Middle frontal gyrus (tissue), 1 donor: Measurements from ENCODE around the gene FUT6.

Experiments
- DNase-seq: peaks from one replicate; pipeline ENCODE4 v3.0.0-alpha.2; 2015; ENCODE audit warnings: low spot score; ENCODE audit errors: extremely low spot score

Gene FUT6

DNA sequence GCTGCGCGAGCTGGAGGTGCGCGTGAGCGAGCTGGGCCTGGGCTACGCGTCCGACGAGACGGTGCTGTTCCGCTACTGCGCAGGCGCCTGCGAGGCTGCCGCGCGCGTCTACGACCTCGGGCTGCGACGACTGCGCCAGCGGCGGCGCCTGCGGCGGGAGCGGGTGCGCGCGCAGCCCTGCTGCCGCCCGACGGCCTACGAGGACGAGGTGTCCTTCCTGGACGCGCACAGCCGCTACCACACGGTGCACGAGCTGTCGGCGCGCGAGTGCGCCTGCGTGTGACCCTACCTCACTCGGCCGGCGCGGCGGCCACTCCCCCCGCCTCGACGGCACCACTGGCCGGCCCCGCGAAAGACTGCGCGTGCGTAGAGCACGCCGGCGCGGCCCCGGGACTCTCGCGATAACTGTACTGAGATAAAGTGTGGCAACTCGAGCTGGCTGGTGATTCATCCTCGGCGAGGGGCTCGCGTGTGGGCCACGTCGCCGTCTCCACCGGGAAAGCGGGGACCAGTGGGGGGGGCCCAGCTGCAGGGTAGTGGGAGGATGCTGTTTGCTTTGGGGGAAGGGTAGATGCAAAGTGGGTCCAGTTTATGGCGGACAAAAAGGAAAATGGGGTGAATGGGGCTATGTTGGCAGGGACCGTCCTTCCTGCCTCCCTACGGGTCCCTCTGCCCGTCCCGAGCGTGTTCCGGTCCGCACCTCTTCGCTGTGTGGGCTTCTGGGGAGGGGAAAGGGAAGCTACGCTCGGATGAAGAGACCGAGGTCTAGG, 11.4 kb downstream of the FUT6 start:
- DNase-seq, result peak; percentile 9

GRCh38 chr19:5827342-5827890, 12.1 kb downstream of the FUT6 start:
- DNase-seq, result no peak

DNA sequence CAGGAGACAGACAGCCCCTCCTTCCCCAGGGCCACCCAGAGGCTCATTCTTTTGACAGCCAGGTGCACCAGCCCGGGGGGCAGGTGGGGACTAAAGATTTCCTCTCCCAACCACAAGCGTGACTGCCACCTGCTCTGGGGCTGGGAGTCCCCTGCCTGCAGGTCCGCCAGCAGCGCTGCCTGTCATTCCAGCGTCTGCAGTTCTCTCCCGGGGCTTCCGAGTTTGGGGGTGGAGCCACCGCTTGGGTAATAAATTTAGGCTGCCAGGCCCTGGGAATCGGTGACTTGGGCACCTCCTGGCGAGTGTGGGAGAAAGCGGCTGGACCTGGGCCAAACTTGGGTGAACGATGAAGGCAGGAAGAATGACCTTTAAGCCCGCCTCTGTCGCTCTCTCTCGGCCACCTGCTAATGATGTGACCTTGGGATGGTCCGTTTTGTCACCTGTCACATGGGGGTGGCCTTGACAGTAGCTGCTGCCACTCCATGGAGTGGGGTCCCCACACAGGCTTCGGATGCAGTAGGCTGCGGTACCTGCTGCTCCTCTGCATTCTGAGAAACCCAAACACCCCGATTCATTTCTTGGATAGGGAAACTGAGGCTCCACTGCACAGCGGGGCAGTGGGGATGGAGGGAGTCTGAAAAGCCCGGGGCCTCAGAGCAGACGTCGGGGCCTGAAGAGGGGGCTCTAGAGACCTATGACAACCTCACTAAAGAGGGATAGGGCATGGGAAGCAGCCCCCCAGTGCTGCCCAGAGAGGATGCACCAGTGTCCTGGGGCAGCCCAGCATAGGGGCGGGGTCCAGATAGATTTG, 12.8 kb downstream of the FUT6 start:
- DNase-seq, result no peak

- DNase-seq, result no peak
These were observed 14.3 kb downstream of the FUT6 start for GRCh38 chr19:5825178-5825577.

- no peak for DNase-seq
These were observed 14.8 kb downstream of the FUT6 start for GRCh38 chr19:5824751-5825150.

GRCh38 chr19:5823579-5824281, 15.8 kb downstream of the FUT6 start:
- DNase-seq, result no peak

DNA sequence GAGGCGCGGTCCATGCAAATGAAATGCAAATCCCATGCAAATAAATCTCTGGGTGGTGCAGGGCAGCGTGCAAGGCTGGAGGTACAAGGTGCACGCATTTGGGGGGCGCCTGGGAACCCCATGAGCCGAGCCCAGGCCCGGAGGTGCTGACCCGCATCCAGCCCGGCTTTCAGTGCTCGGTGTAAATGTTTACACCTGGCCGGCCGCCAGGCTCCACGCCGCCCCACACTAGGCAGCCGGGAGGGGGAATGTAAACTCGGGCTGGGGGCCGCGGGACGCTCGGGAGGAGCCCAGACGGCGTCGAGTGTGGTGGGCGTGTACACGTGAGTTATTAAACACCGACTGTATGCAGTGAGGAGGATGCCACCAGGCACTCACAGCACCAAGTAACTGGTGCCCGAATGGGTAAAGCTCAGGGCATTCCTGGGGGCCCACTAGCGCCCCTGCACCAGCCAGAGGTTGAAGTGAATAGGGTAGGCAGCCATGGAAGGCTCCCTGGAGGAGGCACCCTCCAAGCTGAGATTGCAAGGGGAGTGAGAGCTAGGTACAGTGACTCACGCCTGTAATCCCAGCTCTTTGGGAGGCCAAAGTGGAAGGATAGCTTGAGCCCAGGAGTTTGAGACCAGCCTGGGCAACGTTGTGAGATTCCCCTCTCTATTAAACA, 17.2 kb downstream of the FUT6 start:
- no peak for DNase-seq

GRCh38 chr19:5821521-5822180, 17.9 kb downstream of the FUT6 start:
- DNase-seq, result no peak

DNA sequence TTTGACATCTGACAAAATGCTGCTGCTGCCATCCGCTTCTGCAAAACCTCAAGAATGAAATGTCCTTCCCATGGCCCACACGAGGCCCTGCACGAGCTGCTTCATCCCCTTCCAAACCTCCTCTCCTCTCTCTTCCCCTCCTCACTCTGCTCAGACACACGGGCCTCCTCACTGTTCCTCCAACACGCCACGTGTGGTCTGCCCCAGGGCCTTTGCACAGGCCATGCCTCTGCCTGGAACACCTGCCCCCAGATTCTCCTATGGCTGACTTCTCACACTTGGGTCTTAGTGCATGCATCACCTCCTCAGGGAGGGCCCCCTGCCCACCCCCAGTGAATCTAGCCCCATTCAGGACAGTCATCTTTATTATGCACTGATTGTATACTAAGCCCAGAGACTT, 18.7 kb downstream of the FUT6 start:
- no peak for DNase-seq

GRCh38 chr19:5818594-5818993, 20.9 kb downstream of the FUT6 start:
- no peak for DNase-seq

GRCh38 chr19:5817218-5817617, 22.3 kb downstream of the FUT6 start:
- no peak for DNase-seq

- no peak for DNase-seq
These were observed 24.7 kb downstream of the FUT6 start for GRCh38 chr19:5814852-5815246.

DNA sequence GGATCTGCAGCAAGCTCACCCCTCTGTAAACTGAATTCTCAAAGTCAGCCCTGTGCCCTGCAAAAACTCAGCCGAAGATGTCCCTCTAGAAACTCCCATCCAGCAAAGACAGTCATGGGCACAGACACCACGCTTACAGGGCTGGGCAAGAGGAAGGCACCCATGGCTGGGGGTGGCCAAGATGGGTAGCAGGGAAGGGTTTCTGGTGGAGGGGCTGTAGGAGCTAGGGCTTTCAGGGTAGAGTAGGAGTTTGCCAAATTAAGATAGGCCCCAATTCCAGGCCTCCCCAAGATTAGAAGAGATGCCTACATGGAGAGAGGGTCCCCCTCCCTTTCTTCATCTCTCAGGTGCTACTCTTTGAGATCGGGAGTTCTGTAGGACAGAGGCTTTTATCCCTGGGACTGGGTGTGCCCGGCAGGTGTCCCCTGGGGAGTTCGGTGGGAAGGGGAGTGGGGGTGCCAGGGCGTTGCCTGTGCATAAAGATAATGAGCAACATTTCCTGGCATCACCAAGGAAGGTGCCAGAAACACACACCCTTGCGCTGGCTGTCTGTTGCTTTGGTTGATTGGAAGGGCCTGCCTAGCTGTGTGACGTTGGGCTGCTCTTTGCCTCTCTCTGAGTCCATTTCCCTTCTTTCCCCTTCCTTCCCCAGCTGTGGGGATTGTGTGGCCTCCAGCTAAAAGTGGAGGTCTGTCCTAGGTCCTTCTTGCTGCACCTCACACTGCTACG, 25.2 kb downstream of the FUT6 start:
- no peak for DNase-seq

DNA sequence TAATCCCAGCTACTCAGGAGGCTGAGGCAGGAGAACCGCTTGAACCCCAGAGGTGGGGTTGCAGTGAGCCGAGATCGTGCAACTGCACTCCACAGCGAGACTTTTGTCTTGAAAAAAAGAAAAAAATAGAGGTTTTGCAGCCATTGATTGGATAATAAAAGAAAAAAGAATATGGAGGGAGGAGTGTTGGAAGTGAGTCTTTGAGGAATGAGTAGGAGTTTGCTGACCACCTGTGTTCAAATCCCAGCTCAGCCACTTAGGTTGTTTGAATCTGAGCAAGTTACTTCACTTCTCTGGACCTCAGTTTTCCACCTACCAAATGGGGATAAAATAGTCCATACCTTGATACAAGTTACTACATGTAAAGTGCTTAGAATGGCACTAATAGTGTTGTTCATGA, 28.4 kb downstream of the FUT6 start:
- no peak for DNase-seq

DNA sequence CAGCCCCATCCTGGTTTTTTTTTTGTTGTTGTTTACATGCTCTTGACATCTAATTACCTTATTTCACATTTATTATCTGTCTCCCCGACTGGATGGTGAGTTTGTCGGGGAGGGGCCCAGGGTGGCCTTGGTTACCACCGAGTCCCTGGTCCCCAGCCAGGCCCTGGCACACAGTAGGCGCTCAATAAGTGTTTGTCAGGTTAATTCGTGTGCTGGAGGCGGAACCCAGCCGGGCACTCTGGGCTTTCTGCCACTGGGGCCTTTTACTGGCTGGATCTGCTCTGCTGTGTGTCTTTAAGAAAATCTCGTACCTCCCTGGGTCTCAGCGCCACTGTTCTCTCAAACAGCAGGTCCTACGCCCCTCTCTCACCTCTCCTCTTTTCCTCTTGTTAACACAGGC, 30.0 kb downstream of the FUT6 start:
- DNase-seq, result no peak

DNA sequence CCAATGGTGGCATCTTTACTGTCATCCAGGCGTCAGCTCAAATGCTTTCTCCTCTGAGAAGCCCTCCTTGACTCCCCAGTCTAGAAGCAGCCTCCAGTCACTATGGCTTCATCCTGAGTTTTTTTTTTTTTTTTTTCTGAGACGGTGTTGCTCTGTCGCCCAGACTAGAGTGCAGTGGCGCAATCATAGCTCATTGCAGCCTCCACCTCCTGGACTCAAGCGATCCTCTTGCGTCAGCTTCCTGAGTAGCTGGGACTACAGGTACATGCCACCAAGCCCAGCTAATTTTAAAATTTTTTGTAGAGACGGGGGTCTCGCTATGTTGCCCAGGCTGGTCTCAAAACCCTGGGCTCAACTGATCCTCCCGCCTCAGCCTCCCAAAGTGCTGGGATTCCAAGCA, 30.4 kb downstream of the FUT6 start:
- no peak for DNase-seq

DNA sequence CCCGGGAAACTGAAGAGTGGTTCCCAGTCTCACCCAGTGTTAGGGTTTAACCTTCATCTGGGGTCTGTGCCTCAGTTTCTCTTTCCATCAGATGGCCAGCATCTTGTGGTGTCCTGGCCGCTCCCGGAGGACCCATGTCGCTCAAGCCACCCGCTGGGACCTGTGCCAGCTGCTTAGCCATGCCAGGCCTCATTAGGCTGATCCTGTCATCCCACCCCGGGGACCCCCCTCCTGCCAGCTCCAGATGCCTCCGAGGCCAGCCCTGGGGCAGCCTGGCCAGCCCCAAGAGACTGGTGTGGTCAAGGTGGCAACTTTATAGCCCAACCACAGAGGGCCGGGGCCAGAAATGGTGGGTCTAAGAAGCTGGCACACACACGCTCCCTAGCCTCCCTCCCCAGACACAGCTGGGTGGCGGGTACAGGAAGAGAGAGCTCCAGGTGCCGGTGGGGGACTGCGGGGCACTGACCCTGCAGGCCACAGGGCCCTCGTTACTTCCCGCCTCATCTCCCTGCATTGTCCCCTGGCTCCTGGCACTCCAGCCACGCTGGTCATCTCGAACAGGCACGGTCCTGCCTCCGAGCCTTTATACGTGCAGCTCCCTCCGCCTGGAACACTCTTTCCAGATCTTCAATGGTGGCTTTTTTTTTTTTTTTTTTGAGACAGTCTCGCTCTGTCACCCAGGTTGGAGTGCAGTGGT, 31.2 kb downstream of the FUT6 start:
- DNase-seq, result no peak

- DNase-seq, result no peak
These were observed 32.6 kb downstream of the FUT6 start for GRCh38 chr19:5806905-5807304.

GRCh38 chr19:5806133-5806489, 33.4 kb downstream of the FUT6 start:
- no peak for DNase-seq
